ENCODE measurements around the gene MYO1D.

GRCh38 chr17:32855620-32856019 lies 21.3 kb downstream of the MYO1D start:
- no peak for TF ChIP-seq CTCF (IDR thresholded peaks at IDR 0.05)
- TF ChIP-seq REST (IDR thresholded peaks at IDR 0.05; ENCODE audit: insufficient read depth in 1 of 2, low read depth in 2 of 2, low read length in 1 of 2) = no peak
- no peak for TF ChIP-seq SIN3A (IDR thresholded peaks at IDR 0.05; ENCODE audit: borderline replicate concordance, insufficient read depth, low read depth, low read length)

All from Panc1 (cell line).